ENCODE measurements around the gene ARHGAP20. TPM values are rescaled to one million over a fixed set of nuclear protein-coding genes. Genes with fewer than 3 reads are reported as not detected.

Gene ARHGAP20
- total and polyA plus RNA-seq, 9 of the 15 experiments (the other 6 are each of a cell fraction or from before 2014, with no cell fraction given) = 0.07 TPM; not detected in 8

DNA sequence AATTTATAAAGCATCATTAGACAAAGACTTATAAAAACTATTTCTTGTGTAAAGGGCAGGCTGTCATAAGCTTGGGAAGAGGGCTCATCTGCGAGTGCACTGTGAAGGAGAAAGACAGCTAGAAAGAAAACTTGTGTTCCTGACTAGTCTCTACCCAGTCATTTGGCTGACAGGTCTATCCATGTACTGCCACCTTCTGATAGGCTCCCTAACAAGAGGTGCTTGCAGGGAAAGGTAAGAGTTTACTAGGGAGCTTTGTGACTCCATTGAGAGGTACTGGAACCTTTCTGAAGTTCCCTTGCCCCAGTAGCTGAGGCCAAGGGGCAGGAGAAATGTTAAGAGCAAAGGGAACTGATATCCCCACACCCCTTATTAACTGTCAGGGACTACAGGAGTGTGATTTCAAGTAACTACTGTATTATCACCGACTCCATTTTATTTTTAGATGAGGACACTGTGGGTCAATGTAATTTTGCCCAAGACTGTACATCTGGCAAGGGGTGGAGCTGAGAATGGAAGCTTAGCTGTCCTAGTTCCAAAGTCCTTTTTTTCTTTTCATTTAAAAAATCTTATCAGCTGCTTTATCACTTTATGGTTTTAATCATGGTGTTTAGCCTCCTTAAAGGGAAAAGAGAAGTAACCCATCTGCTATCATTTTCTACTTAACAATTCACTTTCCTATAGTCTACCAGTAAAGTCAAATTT, 129.4 kb downstream of the ARHGAP20 start (continued):
- TF ChIP-seq, protein P1, sequence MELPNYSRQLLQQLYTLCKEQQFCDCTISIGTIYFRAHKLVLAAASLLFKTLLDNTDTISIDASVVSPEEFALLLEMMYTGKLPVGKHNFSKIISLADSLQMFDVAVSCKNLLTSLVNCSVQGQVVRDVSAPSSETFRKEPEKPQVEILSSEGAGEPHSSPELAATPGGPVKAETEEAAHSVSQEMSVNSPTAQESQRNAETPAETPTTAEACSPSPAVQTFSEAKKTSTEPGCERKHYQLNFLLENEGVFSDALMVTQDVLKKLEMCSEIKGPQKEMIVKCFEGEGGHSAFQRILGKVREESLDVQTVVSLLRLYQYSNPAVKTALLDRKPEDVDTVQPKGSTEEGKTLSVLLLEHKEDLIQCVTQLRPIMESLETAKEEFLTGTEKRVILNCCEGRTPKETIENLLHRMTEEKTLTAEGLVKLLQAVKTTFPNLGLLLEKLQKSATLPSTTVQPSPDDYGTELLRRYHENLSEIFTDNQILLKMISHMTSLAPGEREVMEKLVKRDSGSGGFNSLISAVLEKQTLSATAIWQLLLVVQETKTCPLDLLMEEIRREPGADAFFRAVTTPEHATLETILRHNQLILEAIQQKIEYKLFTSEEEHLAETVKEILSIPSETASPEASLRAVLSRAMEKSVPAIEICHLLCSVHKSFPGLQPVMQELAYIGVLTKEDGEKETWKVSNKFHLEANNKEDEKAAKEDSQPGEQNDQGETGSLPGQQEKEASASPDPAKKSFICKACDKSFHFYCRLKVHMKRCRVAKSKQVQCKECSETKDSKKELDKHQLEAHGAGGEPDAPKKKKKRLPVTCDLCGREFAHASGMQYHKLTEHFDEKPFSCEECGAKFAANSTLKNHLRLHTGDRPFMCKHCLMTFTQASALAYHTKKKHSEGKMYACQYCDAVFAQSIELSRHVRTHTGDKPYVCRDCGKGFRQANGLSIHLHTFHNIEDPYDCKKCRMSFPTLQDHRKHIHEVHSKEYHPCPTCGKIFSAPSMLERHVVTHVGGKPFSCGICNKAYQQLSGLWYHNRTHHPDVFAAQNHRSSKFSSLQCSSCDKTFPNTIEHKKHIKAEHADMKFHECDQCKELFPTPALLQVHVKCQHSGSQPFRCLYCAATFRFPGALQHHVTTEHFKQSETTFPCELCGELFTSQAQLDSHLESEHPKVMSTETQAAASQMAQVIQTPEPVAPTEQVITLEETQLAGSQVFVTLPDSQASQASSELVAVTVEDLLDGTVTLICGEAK (IDR thresholded peaks at IDR 0.05) = no peak
- TF ChIP-seq, protein P1 (CRISPR knock-in tag; IDR thresholded peaks at IDR 0.05) = no peak
- TF ChIP-seq ZNF589 (CRISPR knock-in tag; IDR thresholded peaks at IDR 0.05; ENCODE audit: low read depth) = no peak
- TF ChIP-seq TGIF2 (CRISPR knock-in tag; IDR thresholded peaks at IDR 0.05) = no peak
- no peak for TF ChIP-seq POLR2H (tag; IDR thresholded peaks at IDR 0.05; ENCODE audit: low read depth)
- TF ChIP-seq CBX3 (IDR thresholded peaks at IDR 0.05; ENCODE audit: borderline replicate concordance in 1 of 2, low read length in 2 of 2) = no peak
- TF ChIP-seq SIX5 (IDR thresholded peaks at IDR 0.05; ENCODE audit: borderline replicate concordance in 1 of 2, insufficient read depth in 1 of 2, low read depth in 1 of 2, low read length in 2 of 2) = no peak
- no peak for TF ChIP-seq BRD9 (IDR thresholded peaks at IDR 0.05; ENCODE audit: low read depth, partially characterized antibody)
- TF ChIP-seq CHD2 (IDR thresholded peaks at IDR 0.05; ENCODE audit: low read depth, low read length) = no peak
- TF ChIP-seq FOXA1 (IDR thresholded peaks at IDR 0.05; ENCODE audit: borderline replicate concordance) = no peak
- no peak for TF ChIP-seq MYBL2 (IDR thresholded peaks at IDR 0.05; ENCODE audit: low read depth)
- TF ChIP-seq MYBL2 (CRISPR knock-in tag; IDR thresholded peaks at IDR 0.05; ENCODE audit: borderline replicate concordance) = no peak
- TF ChIP-seq, protein P2, sequence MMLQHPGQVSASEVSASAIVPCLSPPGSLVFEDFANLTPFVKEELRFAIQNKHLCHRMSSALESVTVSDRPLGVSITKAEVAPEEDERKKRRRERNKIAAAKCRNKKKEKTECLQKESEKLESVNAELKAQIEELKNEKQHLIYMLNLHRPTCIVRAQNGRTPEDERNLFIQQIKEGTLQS (IDR thresholded peaks at IDR 0.05) = no peak
- TF ChIP-seq, protein P2 (CRISPR knock-in tag; conservative IDR thresholded peaks at IDR 0.05) = no peak
